NCI-H1092 treated with DMSO at 0.1 percent for 48 hours (cell line): ENCODE measurements around the gene CLCNKB.

Experiments used
- DNase-seq: peaks from one replicate; lab custom pipeline; 2025; lab: John Stamatoyannopoulos, UW

CLCNKB gene

DNA sequence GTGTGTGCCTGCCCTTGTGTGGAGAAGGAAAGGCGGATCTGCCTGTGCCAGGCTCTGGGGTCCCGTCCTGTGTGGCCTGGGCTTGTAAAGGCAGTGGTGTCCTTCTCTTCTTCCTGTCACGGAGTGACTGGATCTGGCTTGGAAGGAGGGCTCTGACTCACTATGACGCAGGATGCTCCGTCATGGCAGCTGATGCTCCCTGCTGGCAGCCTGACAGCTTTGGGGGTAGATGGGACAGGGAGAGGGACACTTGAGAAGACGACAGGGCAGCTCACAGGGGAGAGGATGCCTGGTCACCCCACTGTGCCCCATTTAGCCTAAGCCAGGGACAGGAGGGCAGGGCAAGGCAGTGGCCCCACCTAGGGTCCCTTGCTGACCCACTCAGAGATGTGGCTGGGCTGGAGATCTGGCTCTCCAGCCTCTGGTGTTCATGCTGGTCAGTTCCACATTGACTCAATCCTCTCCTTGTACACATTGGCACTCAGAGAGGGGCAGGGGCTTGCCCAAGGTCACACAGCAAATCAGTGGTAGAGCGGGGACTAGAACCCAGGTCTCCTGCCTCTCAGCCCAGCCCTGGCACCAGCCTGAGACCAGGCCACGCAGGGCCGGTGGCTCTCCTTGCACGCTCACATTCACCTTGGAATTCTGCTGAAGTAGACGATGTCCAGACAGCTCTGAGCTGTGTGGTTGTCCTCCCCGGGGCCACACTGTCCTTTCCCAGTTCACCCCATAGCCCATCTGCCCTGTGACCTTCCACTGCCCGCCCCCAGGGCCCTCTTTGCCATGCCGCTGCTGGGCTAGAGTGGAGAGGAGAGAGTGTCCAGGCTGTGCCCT is 32.7 kb downstream of the CLCNKB start:
- DNase-seq, result no peak

DNA sequence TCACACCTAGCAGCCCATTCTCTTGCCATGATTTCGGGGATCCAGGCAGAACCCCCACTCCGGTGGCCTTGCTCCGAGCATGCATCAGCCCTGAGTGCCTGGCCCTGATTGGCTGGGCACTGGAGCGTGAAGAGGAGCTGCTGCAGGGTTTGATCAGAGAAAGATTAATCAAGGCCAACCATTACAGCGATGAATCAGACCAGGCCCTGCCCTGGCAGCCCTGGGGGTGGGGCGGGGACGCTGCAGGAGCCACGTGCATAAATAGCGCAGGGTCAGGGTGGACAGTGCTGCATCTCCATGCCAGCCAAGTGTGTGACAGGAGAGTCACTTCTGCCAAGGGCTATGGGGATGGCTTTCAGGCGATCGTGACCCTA is 33.3 kb downstream of the CLCNKB start:
- no peak for DNase-seq

DNA sequence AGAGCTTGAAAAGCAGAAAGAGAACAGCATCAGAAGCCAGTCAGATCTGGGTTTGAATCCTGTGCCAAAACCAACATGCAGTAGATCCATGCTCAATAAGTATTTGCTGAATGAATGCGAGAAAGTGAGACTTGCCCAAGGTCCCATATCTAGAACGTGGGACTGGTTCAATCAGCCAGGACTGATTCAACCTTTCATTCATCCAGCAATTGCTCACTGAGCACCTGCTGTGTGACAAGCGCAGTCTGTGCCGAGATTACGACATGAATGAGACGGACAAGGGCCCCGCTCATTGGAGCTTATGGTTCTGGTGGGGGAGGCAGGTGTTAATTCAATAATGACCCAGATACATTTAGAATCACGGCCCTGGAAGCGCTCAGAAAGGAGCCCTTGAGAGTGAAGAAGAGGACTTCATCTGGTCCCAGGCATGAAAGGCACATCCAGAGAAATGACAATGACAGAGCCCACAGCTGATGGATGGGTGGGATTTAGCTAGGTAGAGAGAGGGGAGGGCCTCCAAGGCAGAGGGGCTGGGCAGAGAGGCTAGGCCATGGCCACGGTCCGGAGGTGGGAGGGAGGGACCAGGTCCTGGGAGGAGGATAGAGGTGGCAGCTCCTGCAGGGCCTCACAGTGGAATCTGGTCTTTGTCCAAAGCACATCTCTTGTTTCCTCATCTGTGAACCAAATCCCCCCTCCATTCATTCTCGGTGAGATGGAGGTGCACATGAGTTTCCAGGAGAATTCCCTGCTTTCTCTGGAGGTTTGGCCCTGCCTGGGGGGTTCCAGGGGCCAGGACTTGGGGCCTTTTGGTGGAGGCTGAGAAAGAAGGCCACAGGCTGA is 34.0 kb downstream of the CLCNKB start:
- no peak for DNase-seq

DNA sequence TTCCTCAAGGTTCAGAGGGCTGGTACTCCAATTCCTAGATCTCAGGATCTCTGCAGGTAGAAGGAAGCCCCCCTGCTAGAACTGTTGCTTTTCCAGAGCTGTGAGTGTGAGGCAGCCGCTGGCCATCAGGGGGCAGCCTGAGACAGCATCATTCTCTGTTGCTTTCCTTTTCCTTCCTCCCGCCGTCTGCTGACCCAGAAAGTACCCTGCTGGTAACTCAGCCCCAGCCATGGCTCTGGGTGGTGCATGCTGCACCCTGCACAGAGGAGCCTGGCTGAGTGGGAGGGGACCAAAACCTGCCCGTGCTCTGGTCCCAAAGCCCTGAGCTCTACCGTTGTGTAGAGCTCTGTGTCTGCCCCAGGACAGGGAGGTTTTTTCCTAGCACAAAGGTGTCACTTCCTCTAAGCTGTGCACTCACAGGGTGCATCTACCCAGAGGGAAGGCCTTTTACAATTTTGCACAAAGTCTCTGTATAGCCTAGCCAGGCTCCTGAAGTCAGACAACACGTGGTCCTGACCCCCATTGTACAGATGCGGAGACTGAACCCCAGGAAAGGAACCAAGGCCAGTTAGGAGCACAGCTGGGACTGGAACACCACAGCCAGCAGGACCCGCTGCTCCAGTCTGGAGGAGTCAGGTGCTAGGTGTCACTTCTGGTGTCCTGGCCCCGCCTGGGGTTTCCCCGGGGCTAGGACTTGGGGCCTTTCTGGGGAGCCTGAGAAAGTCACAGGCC is 35.5 kb downstream of the CLCNKB start:
- peak; percentile 90 for DNase-seq

DNA sequence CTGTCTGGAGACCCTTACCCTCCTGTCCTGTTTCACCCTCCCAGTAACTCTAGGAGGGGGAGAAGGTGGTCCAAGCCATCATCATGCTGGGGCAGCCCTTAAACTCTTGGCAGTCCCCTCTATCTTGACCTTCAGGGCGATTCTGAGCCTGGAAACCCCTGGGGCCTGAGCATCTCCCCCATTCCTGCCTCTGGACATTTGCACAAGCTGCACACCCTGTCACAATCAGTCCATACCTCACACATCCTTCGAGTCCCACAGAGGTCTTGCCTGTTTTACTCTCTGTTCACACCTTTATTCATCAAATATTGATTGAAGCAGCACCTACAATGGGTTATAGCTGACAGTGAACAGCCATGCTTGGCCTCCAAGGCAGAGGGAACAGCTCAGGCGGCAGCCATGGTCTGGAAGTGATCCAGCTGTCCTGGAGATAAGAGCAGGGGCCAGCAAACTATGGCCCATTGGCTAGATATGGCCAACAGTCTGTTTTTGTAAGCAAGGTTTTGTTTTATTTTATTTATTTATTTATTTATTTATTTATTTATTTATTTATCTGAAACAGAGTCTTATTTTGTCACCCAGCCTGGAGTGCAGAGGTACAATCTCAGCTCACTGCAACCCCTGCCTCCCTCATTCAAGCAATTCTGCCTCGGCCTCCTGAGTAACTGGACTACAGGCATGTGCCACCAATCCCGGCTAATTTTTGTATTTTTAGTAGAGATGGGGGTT is 37.0 kb downstream of the CLCNKB start:
- DNase-seq, result no peak

- no peak for DNase-seq
Measured at GRCh38 chr1:16081636-16082035, 38.1 kb downstream of the CLCNKB start.

DNA sequence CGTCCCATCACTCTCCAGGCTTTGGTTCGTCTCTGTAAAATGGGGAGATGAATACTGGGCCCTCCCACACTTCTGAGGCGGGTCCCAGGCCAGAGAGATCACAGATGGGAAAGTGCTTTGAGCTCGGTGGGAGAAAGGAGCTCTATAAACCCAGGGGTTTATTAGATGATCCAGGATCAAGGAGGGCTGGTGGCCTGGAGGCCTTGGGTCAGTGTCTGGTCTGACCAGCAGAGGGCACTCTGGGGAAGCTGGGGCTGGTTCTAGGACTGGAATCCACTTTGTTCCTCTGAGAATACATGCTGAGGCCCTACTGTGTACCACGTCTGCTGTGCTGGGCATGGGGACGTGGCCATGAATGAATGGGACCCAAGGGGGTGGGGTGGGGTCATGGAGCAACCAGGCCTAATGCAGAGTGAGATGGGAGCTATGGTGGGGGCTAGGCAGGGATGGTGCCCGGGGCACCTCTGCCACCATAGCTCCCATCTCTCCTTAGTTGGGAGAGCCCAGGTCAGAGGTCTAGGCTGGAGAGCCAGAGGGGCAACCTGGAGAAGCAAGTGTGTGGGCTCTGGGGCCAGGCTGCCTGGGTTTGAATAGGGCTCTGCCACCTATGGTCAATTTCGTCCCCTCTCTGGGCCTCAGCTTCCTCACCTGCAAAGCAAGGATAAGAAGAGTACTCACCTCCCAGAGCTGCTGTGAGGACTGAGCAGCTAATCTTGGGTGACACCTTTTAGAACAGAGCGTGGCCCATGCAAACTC is 38.9 kb downstream of the CLCNKB start:
- DNase-seq, result peak; percentile 51

DNA sequence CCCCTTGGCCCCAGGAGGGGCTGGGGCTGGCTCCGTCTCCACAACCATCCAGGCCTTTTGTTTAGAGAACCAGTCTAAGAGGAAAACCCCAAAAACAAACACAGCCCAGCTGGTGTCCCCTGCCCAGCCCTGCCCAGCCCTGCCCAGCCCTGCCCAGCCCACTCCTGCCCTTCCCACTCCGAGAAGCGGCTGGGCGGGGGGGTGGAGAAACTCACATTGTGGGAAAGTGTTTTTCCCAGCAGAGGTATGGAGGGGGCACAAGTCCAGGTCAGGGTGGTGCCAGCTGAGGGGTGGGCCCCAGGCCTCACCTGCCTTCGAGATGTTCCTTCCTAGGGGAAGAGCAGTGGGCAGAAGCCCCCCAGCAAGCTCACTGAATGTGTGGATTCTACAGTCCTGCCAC is 39.9 kb downstream of the CLCNKB start:
- no peak for DNase-seq

DNA sequence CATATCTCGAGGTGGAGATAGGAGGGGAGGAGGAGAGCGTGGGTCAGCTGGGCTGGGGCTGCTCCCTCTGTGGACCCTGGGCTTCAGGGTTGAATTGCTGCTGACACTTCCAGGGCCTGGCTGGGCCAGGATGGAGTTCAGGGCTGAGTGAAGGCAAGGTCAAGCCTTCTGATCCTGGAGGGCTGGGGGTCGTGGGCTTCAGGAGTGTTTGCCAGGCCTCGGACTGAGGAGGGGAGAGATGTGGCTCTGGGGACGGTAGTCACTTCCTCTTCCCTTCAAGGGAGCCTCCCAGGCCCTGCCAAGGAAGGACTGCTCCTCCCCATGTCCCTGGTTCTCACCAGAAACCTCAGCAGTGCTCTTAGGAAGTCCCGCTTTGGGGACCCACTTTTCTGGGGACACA is 41.9 kb downstream of the CLCNKB start:
- DNase-seq, result no peak

DNA sequence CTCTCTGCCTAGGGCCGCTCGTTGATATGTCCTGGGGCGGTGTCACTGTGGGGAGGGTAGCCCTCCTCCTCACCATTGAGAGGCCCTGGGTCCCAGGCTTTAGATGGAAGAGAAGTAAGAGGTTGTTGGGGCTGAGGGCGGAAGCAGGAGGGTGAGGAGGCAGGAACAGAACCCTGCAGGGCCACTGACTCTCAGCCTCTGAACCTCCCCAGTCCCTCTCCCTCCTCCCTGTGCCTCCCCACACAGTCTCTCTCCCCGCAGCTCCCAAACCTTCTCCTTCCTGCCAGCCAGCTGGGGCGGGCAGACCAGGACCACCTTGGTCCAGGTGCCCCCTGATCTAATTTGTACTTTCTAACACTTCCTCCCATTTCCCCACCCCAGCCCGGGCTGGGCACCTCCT is 44.2 kb downstream of the CLCNKB start:
- DNase-seq, result no peak

DNA sequence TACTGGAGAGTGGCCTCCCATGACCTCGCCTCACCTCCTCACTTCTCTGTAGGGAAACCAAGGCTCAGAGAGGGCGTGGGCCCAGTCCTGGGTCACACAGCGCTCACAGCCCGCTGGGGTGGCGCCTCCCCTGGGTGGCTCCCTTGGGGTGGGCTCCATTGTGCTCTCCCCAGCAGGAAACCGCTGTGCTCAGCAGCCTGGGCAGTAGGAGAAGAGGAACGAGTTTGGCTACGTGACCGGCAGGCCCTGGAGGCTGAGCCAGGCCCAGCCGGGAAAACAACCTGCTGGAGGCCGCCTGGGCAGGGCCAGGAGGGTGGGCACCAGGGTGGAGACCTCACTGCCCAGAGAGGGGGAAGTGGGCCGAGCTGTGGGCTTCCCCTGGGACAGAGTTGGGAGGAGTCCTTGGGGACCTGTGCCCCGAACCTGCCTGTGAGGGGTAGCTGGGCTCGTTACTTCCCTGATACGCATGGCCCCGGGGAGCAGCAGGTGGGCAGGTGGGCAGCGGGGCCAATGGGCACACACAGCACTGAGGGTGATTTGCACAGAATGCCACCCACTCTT is 44.8 kb downstream of the CLCNKB start:
- DNase-seq, result no peak

DNA sequence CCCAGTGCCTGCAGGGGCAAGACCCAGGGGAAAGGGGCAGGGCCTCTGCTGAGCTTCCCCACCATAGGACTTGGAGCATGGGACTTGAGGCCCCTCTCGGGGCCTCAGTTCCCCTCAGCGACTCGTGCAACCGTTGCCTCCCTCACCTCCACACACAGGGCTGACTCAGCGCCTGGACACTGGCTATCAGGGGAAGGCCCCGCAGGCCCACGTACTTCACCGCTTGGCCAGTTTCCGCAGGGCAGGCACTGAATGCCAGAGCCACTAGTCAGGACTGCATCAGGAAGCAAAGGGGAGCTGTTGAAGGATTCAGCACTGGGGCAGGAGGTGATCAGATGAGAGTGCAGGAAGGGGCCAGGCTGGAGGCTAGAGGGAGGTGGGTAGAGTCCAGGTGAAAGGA is 45.4 kb downstream of the CLCNKB start:
- DNase-seq, result no peak

DNA sequence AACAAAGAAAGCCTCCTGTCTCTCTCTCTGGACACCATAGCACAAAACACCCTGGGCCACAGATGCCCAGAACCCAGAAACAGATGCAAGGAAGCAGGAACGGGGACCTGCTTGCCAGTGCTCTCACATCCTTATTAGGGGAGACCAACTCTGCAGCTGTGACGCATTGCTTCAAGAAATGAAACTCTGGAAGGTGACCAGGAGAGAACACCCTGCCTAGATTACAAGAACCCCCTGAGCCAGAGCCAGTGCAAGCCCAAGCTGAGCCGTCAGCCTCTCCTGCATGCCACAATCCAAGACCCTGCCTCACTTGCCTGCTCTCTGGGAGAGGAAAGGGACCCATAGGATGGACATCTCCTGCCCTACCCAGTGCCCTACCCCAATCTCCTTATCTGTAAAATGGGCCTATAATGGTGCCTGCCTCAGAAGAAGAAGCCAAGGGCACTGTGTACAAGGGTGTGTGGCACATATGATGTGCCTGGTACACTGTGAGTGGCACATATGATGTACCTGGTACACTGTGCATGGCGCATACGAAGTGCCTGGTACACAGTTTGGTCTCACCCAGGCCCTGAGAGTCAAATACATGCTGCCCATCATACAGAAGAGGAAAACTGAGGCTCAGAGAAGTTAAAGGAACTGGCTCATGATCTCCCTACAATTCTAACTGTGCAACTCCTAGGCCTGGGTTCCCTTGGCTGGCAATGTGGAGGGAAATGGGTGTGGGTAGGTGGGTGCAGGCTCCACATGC is 46.7 kb downstream of the CLCNKB start:
- DNase-seq, result no peak

- DNase-seq, result no peak
Measured at GRCh38 chr1:16091296-16091695, 47.7 kb downstream of the CLCNKB start.

GRCh38 chr1:16092097-16092922 is 48.7 kb downstream of the CLCNKB start:
- DNase-seq, result no peak

- no peak for DNase-seq
Measured at GRCh38 chr1:16092923-16093511, 49.4 kb downstream of the CLCNKB start.

GRCh38 chr1:16093611-16094010 is 50.0 kb downstream of the CLCNKB start:
- DNase-seq, result no peak

DNA sequence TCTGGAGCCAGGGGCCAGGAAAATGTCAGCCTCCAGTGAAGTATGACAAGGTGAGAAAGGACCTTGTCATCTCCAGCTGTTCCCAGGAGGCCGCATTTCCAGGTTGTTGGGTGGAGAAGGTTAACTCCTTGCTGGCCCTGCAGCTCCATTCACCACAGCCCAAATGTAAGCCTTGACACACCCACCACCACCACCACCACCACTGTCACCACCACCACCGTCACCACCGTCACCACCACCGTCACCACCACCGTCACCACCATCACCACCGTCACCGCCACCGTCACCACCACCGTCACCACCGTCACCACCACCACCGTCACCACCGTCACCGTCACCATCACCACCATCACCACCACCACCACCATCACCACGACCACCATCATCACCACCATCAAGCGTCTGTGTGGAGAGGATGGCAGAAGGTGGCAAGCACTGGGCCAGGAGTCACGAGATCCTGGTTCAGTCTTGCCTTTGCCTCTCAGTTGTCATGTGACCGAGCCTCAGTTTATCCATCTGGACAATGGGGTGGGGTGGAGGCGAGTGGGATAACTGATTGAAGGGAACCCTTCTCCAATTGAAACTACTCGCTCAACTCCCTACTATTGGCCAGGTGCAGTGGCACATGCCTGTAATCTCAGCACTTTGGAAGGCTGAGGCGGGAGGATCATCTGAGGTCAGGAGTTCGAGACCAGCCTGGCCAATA is 51.0 kb downstream of the CLCNKB start:
- no peak for DNase-seq
